Thoracic aorta (tissue), 2 donors: ENCODE data around the gene ZBTB4. TPM values are rescaled to one million over a fixed set of nuclear protein-coding genes. Genes with fewer than 3 reads are reported as not detected.

ENCODE experiments used
- ATAC-seq: fragments of 150-250 bp; one replicate; pipeline ENCODE4 v1.8.0; 2017; ENCODE audit warnings: low read depth; ENCODE audit not compliant: insufficient number of reproducible peaks, low FRiP score
- DNase-seq: peaks from one replicate; pipeline ENCODE4 v3.0.0-alpha.2; 2020; ENCODE audit warnings: low spot score
- H3K27ac ChIP-seq, 2 donors: fragments of 200-600 bp; sonication (generic); 1 replicate in 1 of 2; 2 replicates in 1 of 2; pipeline ENCODE4 v1.5.1; 2016; ENCODE audit warnings: mild to moderate bottlenecking in 2 of 2, moderate library complexity in 2 of 2
- H3K27me3 ChIP-seq: fragments of 200-600 bp; sonication (generic); replicated peaks from 2 replicates; pipeline ENCODE4 v1.6.0; 2016; ENCODE audit warnings: mild to moderate bottlenecking; ENCODE audit not compliant: insufficient read depth
- H3K36me3 ChIP-seq: fragments of 200-600 bp; sonication (generic); one replicate; pipeline ENCODE4 v1.5.1; 2016
- H3K4me1 ChIP-seq, 2 donors: fragments of 200-600 bp; sonication (generic); 1 replicate in 1 of 2; 2 replicates in 1 of 2; pipeline versions ENCODE4 v1.5.1 to v1.6.0; 2016; ENCODE audit warnings: low read depth in 2 of 2, mild to moderate bottlenecking in 1 of 2; ENCODE audit not compliant: control insufficient read depth in 1 of 2
- H3K4me3 ChIP-seq: fragments of 200-600 bp; sonication (generic); 2 replicates; pipeline ENCODE4 v1.5.1; 2016; ENCODE audit warnings: mild to moderate bottlenecking
- H3K9me3 ChIP-seq: fragments of 200-600 bp; sonication (generic); 2 replicates; pipeline ENCODE4 v1.5.1; 2016
- CTCF ChIP-seq: fragments of 200-600 bp; sonication (generic); IDR thresholded peaks from one replicate; pipeline ENCODE4 v1.5.1; 2019; ENCODE audit warnings: antibody characterized with exemption
- total RNA-seq, 2 donors: library from RNA; depleted of rRNA; stranded (reverse); fragments of >200 nt; gene quantifications; one replicate each; pipeline versions ENCODE4 v1.1.0 to v1.2.3, GENCODE V29; 2016

The ZBTB4 gene
- total RNA-seq, 2 donors from 2014 or later: 56.2 to 72.3 TPM

DNA sequence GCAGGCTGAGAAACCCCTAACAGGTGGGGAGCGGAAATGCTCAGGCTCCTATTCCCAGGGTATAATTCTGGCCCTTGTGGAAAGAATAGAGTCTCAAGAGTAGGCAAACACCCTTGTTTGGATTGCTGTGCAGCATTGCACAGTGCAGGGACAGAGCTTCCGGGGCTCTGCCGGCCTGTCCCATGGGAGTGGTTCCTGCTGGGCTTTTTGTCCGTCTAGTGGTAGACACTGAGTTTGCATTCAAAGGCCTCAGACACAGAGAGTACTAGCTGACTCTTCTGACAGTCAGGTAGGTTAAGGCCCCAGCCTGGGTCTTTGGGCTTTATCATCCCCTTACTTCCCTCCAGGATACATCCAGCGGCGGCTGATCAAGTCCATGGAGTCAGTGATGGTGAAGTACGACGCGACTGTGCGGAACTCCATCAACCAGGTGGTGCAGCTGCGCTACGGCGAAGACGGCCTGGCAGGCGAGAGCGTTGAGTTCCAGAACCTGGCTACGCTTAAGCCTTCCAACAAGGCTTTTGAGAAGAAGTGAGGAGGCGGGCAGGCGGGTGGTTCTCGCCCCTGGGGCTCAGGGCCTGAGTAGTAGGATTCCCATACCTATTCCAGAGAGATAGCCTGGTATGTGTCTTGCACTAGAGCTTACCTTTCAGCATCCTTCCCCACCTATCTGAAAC is 22.9 kb upstream of the ZBTB4 start:
- Histone ChIP-seq H3K27me3 (no peaks in the 10 kb centered on the region), H3K4me1 (no peaks in the 10 kb centered on the region), H3K27ac (no peak overlapping the region), H3K9me3 (no peaks in the 10 kb centered on the region), H3K36me3 (peaks cover 83% of the 10 kb centered on the region), H3K4me3 (no peak overlapping the region)
- ATAC-seq (no peak), DNase-seq (no peak)
- TF ChIP-seq CTCF: no peak

DNA sequence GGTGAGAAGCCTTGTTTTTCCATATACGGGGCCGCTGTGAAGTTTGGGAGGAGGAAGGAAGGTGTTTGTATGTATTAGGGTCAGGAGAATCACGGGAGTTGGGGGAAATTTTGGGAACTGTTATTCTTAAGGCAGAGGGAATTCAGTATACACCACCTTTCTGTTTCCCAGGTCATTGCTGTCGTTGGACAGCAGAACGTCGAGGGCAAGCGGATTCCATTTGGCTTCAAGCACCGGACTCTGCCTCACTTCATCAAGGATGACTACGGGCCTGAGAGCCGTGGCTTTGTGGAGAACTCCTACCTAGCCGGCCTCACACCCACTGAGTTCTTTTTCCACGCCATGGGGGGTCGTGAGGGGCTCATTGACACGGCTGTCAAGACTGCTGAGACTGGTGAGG is 22.3 kb upstream of the ZBTB4 start:
- ATAC-seq (no peak), DNase-seq (no peak)
- Histone ChIP-seq H3K4me1 (no peaks in the 10 kb centered on the region), H3K27me3 (no peaks in the 10 kb centered on the region), H3K9me3 (no peaks in the 10 kb centered on the region), H3K4me3 (no peak overlapping the region), H3K36me3 (peaks cover 83% of the 10 kb centered on the region), H3K27ac (no peak overlapping the region)
- no peak for TF ChIP-seq CTCF

GRCh38 chr17:7499161-7499560 is 19.7 kb upstream of the ZBTB4 start:
- Histone ChIP-seq H3K27ac (no peak overlapping the region), H3K36me3 (peaks cover 83% of the 10 kb centered on the region), H3K4me1 (no peaks in the 10 kb centered on the region), H3K9me3 (no peaks in the 10 kb centered on the region), H3K27me3 (no peaks in the 10 kb centered on the region), H3K4me3 (no peak overlapping the region)
- no peak for TF ChIP-seq CTCF
- ATAC-seq (no peak), DNase-seq (no peak)

DNA sequence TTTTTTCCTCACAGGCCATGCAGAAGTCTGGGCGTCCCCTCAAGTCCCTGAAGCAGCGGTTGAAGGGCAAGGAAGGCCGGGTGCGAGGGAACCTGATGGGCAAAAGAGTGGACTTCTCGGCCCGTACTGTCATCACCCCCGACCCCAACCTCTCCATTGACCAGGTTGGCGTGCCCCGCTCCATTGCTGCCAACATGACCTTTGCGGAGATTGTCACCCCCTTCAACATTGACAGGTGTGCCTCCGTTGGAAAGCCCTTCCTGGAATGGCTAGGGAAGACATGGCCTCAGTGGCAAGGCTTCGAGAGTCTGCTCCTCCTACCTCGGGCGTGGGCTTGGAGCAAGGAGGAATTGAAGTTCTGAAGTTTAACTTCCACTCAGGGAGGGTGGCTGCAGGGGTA is 18.2 kb upstream of the ZBTB4 start:
- Histone ChIP-seq H3K4me3 (no peak overlapping the region), H3K4me1 (no peaks in the 10 kb centered on the region), H3K9me3 (no peaks in the 10 kb centered on the region), H3K27ac (no peak overlapping the region), H3K36me3 (peaks cover 67% of the 10 kb centered on the region), H3K27me3 (no peaks in the 10 kb centered on the region)
- ATAC-seq (no peak), DNase-seq (no peak)
- TF ChIP-seq CTCF: no peak

DNA sequence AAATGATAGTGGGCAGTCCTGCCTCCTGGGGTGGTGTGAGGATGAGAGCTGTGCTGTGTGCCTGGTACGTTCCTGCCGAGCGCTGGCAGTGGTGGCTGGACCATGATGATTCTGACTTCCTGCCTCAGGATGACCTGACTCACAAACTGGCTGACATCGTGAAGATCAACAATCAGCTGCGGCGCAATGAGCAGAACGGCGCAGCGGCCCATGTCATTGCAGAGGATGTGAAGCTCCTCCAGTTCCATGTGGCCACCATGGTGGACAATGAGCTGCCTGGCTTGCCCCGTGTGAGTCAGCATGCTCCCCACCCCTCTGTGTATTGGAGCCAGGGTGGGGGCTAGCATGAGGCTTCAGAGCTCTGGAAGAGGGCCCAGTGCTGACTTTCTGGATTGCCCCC is 17.8 kb upstream of the ZBTB4 start:
- H3K4me1 ChIP-seq: no peaks in the 10 kb centered on the region
- peaks cover 63% of the 10 kb centered on the region for H3K36me3 ChIP-seq
- no peak for TF ChIP-seq CTCF
- H3K27me3 ChIP-seq: no peaks in the 10 kb centered on the region
- H3K9me3 ChIP-seq: no peaks in the 10 kb centered on the region
- no peak overlapping the region for H3K27ac ChIP-seq
- ATAC-seq (no peak), DNase-seq (no peak)
- H3K4me3 ChIP-seq: no peak overlapping the region
